IPS DF 6.9 (cell line): ENCODE measurements around the gene ACAP3.

Experiments used
- DNase-seq: peaks from one replicate; pipeline ENCODE4 v3.0.0-alpha.2; 2013; ENCODE audit warnings: low read depth, low spot score
- H3K27ac ChIP-seq: one replicate; pipeline ENCODE4 v1.5.1; 2013; ENCODE audit warnings: low read length, control low read depth
- H3K27me3 ChIP-seq: 2 replicates; pipeline ENCODE4 v1.6.1; 2013; ENCODE audit warnings: mild to moderate bottlenecking, low read length; ENCODE audit not compliant: control insufficient read depth, insufficient read depth
- H3K36me3 ChIP-seq: 2 replicates; pipeline ENCODE4 v1.6.1; 2013; ENCODE audit warnings: low read length; ENCODE audit not compliant: control insufficient read depth, insufficient read depth
- H3K4me1 ChIP-seq: 2 replicates; pipeline ENCODE4 v1.6.1; 2013; ENCODE audit warnings: low read length; ENCODE audit not compliant: control insufficient read depth, insufficient read depth
- H3K4me3 ChIP-seq: 2 replicates; pipeline ENCODE4 v1.5.1; 2013; ENCODE audit warnings: mild to moderate bottlenecking, low read length
- H3K9me3 ChIP-seq: 2 replicates; pipeline ENCODE4 v1.6.1; 2013; ENCODE audit warnings: low read length, inconsistent platforms; ENCODE audit not compliant: control insufficient read depth, insufficient read depth
- WGBS: extraction: QIAGEN DNeasy Blood & Tissue Kit; methylation state at CpG from one replicate; pipeline ENCODE4 v1.1.7; 2013; ENCODE audit warnings: mixed read lengths, missing lambda C conversion rate; ENCODE audit not compliant: insufficient read length, insufficient coverage; 5-methylcytosine and 5-hydroxymethylcytosine counted together

Gene ACAP3

GRCh38 chr1:1260843-1261560 is 46.7 kb downstream of the ACAP3 start:
- peaks cover 37% of the 10 kb centered on the region for H3K36me3 ChIP-seq
- WGBS: no CpG with 5 or more reads among the region's 16 CpGs

GRCh38 chr1:1259951-1260600 is 47.7 kb downstream of the ACAP3 start:
- WGBS: no CpG with 5 or more reads among the region's 26 CpGs
- no peak for DNase-seq
- no peaks in the 10 kb centered on the region for H3K27me3 ChIP-seq
- no peak overlapping the region for H3K4me3 ChIP-seq
- no peaks in the 10 kb centered on the region for H3K9me3 ChIP-seq
- no peak overlapping the region for H3K27ac ChIP-seq
- H3K4me1 ChIP-seq: peaks cover 8% of the 10 kb centered on the region
- H3K36me3 ChIP-seq: peaks cover 36% of the 10 kb centered on the region

More at GRCh38 chr1:1260843-1261560, 46.7 kb downstream of the ACAP3 start:
- peaks cover 8% of the 10 kb centered on the region for H3K4me1 ChIP-seq
- H3K27ac ChIP-seq: no peak overlapping the region
- no peaks in the 10 kb centered on the region for H3K9me3 ChIP-seq
- H3K4me3 ChIP-seq: no peak overlapping the region
- no peaks in the 10 kb centered on the region for H3K27me3 ChIP-seq
- no peak for DNase-seq

GRCh38 chr1:1259540-1259939 is 48.2 kb downstream of the ACAP3 start:
- DNase-seq: no peak
- WGBS: no CpG with 5 or more reads among the region's 18 CpGs
- Histone ChIP-seq H3K27me3 (no peaks in the 10 kb centered on the region), H3K9me3 (no peaks in the 10 kb centered on the region), H3K4me1 (peaks cover 8% of the 10 kb centered on the region), H3K36me3 (peaks cover 39% of the 10 kb centered on the region), H3K27ac (no peak overlapping the region), H3K4me3 (no peak overlapping the region)

- Histone ChIP-seq H3K27ac (no peak overlapping the region), H3K4me3 (no peak overlapping the region), H3K36me3 (peaks cover 37% of the 10 kb centered on the region), H3K9me3 (no peaks in the 10 kb centered on the region), H3K4me1 (peaks cover 8% of the 10 kb centered on the region), H3K27me3 (no peaks in the 10 kb centered on the region)
- no CpG with 5 or more reads among the region's 22 CpGs for WGBS
- DNase-seq: no peak
Observed at GRCh38 chr1:1259119-1259488, 48.6 kb downstream of the ACAP3 start.

GRCh38 chr1:1256956-1257871 is 50.5 kb downstream of the ACAP3 start:
- H3K36me3 ChIP-seq: peaks cover 36% of the 10 kb centered on the region
- no peak for DNase-seq
- H3K27ac ChIP-seq: no peak overlapping the region
- no peaks in the 10 kb centered on the region for H3K27me3 ChIP-seq
- H3K9me3 ChIP-seq: no peaks in the 10 kb centered on the region
- no CpG with 5 or more reads among the region's 31 CpGs for WGBS
- peaks cover 8% of the 10 kb centered on the region for H3K4me1 ChIP-seq
- H3K4me3 ChIP-seq: no peak overlapping the region

GRCh38 chr1:1255611-1256010 is 52.1 kb downstream of the ACAP3 start:
- no CpG with 5 or more reads among the region's 10 CpGs for WGBS
- Histone ChIP-seq H3K4me1 (peaks cover 8% of the 10 kb centered on the region), H3K9me3 (no peaks in the 10 kb centered on the region), H3K27me3 (no peaks in the 10 kb centered on the region), H3K4me3 (no peak overlapping the region), H3K27ac (no peak overlapping the region), H3K36me3 (peaks cover 29% of the 10 kb centered on the region)
- no peak for DNase-seq

- Histone ChIP-seq H3K4me3 (no peak overlapping the region), H3K27ac (no peak overlapping the region), H3K4me1 (peaks cover 8% of the 10 kb centered on the region), H3K36me3 (peaks cover 29% of the 10 kb centered on the region), H3K27me3 (no peaks in the 10 kb centered on the region), H3K9me3 (no peaks in the 10 kb centered on the region)
- no CpG with 5 or more reads among the region's 26 CpGs for WGBS
- no peak for DNase-seq
Observed at GRCh38 chr1:1255078-1255477, 52.7 kb downstream of the ACAP3 start.

- Histone ChIP-seq H3K36me3 (peaks cover 26% of the 10 kb centered on the region), H3K4me1 (peaks cover 8% of the 10 kb centered on the region), H3K9me3 (no peaks in the 10 kb centered on the region), H3K27me3 (no peaks in the 10 kb centered on the region), H3K4me3 (no peak overlapping the region), H3K27ac (no peak overlapping the region)
- no CpG with 5 or more reads among the region's 21 CpGs for WGBS
- DNase-seq: no peak
Observed at GRCh38 chr1:1254667-1254998, 53.1 kb downstream of the ACAP3 start.

- WGBS: no CpG with 5 or more reads among the region's 50 CpGs
- Histone ChIP-seq H3K36me3 (peaks cover 24% of the 10 kb centered on the region), H3K4me3 (no peak overlapping the region), H3K4me1 (peaks cover 8% of the 10 kb centered on the region), H3K27me3 (no peaks in the 10 kb centered on the region), H3K27ac (no peak overlapping the region), H3K9me3 (no peaks in the 10 kb centered on the region)
- DNase-seq: no peak
Observed at GRCh38 chr1:1253972-1254666, 53.6 kb downstream of the ACAP3 start.

GRCh38 chr1:1253314-1253713 is 54.4 kb downstream of the ACAP3 start:
- Histone ChIP-seq H3K4me1 (peaks cover 4% of the 10 kb centered on the region), H3K36me3 (peaks cover 21% of the 10 kb centered on the region), H3K4me3 (no peak overlapping the region), H3K27ac (no peak overlapping the region), H3K27me3 (no peaks in the 10 kb centered on the region), H3K9me3 (no peaks in the 10 kb centered on the region)
- WGBS: no CpG with 5 or more reads among the region's 12 CpGs
- no peak for DNase-seq
